HCT116 (cell line): ENCODE measurements around the gene RYR3. TPM values are rescaled to one million over a fixed set of nuclear protein-coding genes. Genes with fewer than 3 reads are reported as not detected.

Experiments
- ATAC-seq: fragments of 200-7000 bp; cut with Tn5 transposase; 2 replicates; pipeline ENCODE4 v1.9.1; 2020; ENCODE audit warnings: mild to moderate bottlenecking, moderate library complexity
- BruUV-seq: library from RNA; stranded (reverse); fragments of 400-500 nt; replicated peaks from 2 replicates; lab custom pipeline; 2021; lab: Mats Ljungman, UMichigan
- CTCF ChIA-PET: fragments of 300-600 bp; sonication (Branson Sonifier 250); formaldehyde crosslinking; loops from one replicate; lab custom pipeline; 2021; ENCODE audit warnings: antibody characterized with exemption; lab: Charles Lee
- POLR2A ChIA-PET: fragments of 300-600, 350-600 bp; sonication (Branson Sonifier 250); formaldehyde crosslinking; loops from one replicate; lab custom pipeline; 2021; ENCODE audit warnings: antibody characterized with exemption; lab: Charles Lee
- RAD21 ChIA-PET, 2 experiments: fragments of 300-600 bp; sonication (Branson Sonifier 250); formaldehyde crosslinking; loops; one replicate each; lab custom pipeline; 2023; ENCODE audit warnings: low total read pairs in 2 of 2; ENCODE audit not compliant: uncharacterized antibody in 2 of 2, unreplicated experiment in 2 of 2, low non-redundant PET in 1 of 2; lab: Charles Lee
- DNase-seq: peaks from one replicate; pipeline ENCODE4 v3.0.0-alpha.2; 2010; ENCODE audit warnings: low read depth, low spot score
- H2AFZ ChIP-seq: fragments of 200-600 bp; shearing (Covaris generic), sonication (generic); 2 replicates; pipeline ENCODE4 v1.6.1; 2017; ENCODE audit warnings: low read depth, mixed run types, mixed read lengths, antibody characterized with exemption, low read length; ENCODE audit not compliant: poor library complexity, severe bottlenecking
- H3K27ac ChIP-seq: 2 replicates; pipeline ENCODE4 v1.5.1; 2012; ENCODE audit warnings: low read depth, low read length
- H3K27me3 ChIP-seq: fragments of 200-600 bp; sonication (generic); 2 replicates; pipeline ENCODE4 v1.6.1; 2016; ENCODE audit warnings: mixed run types, low read length, mixed read lengths; ENCODE audit not compliant: insufficient read depth
- H3K36me3 ChIP-seq, 2 experiments: fragments of 200-500 bp in 1 of 2; fragments of 200-600 bp in 1 of 2; sonication (Bioruptor generic) in 1 of 2; sonication (generic) in 1 of 2; 2 replicates each; pipeline versions ENCODE4 v1.5.1 to v1.6.1; 2014 to 2016; ENCODE audit warnings: low read length in 2 of 2, inconsistent platforms in 1 of 2, mixed read lengths in 1 of 2, mixed run types in 1 of 2; ENCODE audit not compliant: insufficient read depth in 2 of 2, control insufficient read depth in 1 of 2
- H3K4me1 ChIP-seq, 2 experiments: fragments of 200-600 bp in 1 of 2; sonication (generic) in 1 of 2; 2 replicates each; pipeline versions ENCODE4 v1.5.1 to v1.6.1; 2012 to 2017; ENCODE audit warnings: low read length in 2 of 2, inconsistent platforms in 1 of 2, mild to moderate bottlenecking in 1 of 2, mixed read lengths in 1 of 2, mixed run types in 1 of 2, moderate library complexity in 1 of 2; ENCODE audit not compliant: insufficient read depth in 2 of 2, control insufficient read depth in 1 of 2
- H3K4me2 ChIP-seq: fragments of 200-600 bp; sonication (generic); 2 replicates; pipeline ENCODE4 v1.6.1; 2017; ENCODE audit warnings: mixed run types, low read length, mixed read lengths
- H3K4me3 ChIP-seq, 2 experiments: fragments of 200-600 bp in 1 of 2; sonication (generic) in 1 of 2; replicated peaks in 1 of 2; 2 replicates each; pipeline ENCODE4 v1.5.1; 2011 to 2016; ENCODE audit warnings: low read length in 2 of 2, control low read depth in 1 of 2, low read depth in 1 of 2, mild to moderate bottlenecking in 1 of 2, mixed read lengths in 1 of 2, mixed run types in 1 of 2
- H3K79me2 ChIP-seq: fragments of 200-600 bp; sonication (generic); 2 replicates; pipeline ENCODE4 v1.6.1; 2017; ENCODE audit warnings: mild to moderate bottlenecking, mixed run types, low read length, moderate library complexity, mixed read lengths; ENCODE audit not compliant: insufficient read depth
- H3K9ac ChIP-seq: fragments of 200-600 bp; sonication (generic); 2 replicates; pipeline ENCODE4 v1.6.1; 2016; ENCODE audit warnings: low read length, mixed read lengths
- H3K9me2 ChIP-seq: fragments of 200-600 bp; sonication (generic), shearing (Covaris generic); 2 replicates; pipeline ENCODE4 v1.6.1; 2017; ENCODE audit warnings: mixed run types, mild to moderate bottlenecking, moderate library complexity; ENCODE audit not compliant: insufficient read depth
- H3K9me3 ChIP-seq, 2 experiments: fragments of 200-500 bp in 1 of 2; fragments of 200-600 bp in 1 of 2; sonication (Bioruptor generic) in 1 of 2; sonication (generic) in 1 of 2; 2 replicates each; pipeline ENCODE4 v1.6.1; 2014 to 2017; ENCODE audit warnings: low read length in 2 of 2, mixed read lengths in 2 of 2, inconsistent platforms in 1 of 2, low read depth in 1 of 2, mild to moderate bottlenecking in 1 of 2, mixed run types in 1 of 2, moderate library complexity in 1 of 2; ENCODE audit not compliant: control insufficient read depth in 1 of 2, insufficient read depth in 1 of 2
- H4K20me1 ChIP-seq: fragments of 200-600 bp; sonication (generic), shearing (Covaris generic); 2 replicates; pipeline ENCODE4 v1.6.1; 2017; ENCODE audit warnings: mixed run types, mild to moderate bottlenecking, moderate library complexity; ENCODE audit not compliant: insufficient read depth
- CBX3 ChIP-seq: IDR thresholded peaks from 2 replicates; pipeline ENCODE4 v1.6.1; 2012; ENCODE audit warnings: low read depth
- CEBPB ChIP-seq: IDR thresholded peaks from 2 replicates; pipeline ENCODE4 v1.6.1; 2012; ENCODE audit warnings: low read depth
- CTCF ChIP-seq, 3 experiments: fragments of 200-600 bp in 1 of 3; sonication (generic) in 1 of 3; IDR thresholded peaks in 2 of 3; conservative IDR thresholded peaks in 1 of 3; 2 replicates each; pipeline ENCODE4 v1.5.1; 2012 to 2017; ENCODE audit warnings: low read depth in 2 of 3, low read length in 2 of 3, antibody characterized with exemption in 1 of 3, borderline replicate concordance in 1 of 3, control low read depth in 1 of 3, mild to moderate bottlenecking in 1 of 3, mixed read lengths in 1 of 3, mixed run types in 1 of 3, moderate library complexity in 1 of 3; ENCODE audit not compliant: insufficient read depth in 1 of 3
- EZH2 ChIP-seq: fragments of 200-600 bp; sonication (generic); IDR thresholded peaks from 2 replicates; pipeline ENCODE4 v1.6.1; 2017; ENCODE audit warnings: antibody characterized with exemption, mixed run types
- EZH2phosphoT487 ChIP-seq: fragments of 200-600 bp; IDR thresholded peaks from 2 replicates; pipeline ENCODE4 v1.6.1; 2018; ENCODE audit warnings: antibody characterized with exemption, borderline replicate concordance
- JUND ChIP-seq: IDR thresholded peaks from 2 replicates; pipeline ENCODE4 v1.6.1; 2012
- POLR2A ChIP-seq: IDR thresholded peaks from 2 replicates; pipeline ENCODE4 v1.7.0; 2011; ENCODE audit warnings: borderline replicate concordance; ENCODE audit not compliant: insufficient read depth, insufficient read length; ENCODE audit errors: extremely low read depth
- POLR2AphosphoS5 ChIP-seq: IDR thresholded peaks from 2 replicates; pipeline ENCODE4 v1.6.1; 2011; ENCODE audit warnings: mild to moderate bottlenecking, low read depth, low read length, moderate library complexity
- SIN3A ChIP-seq: IDR thresholded peaks from 2 replicates; pipeline ENCODE4 v1.6.1; 2012; ENCODE audit warnings: low read depth
- TCF7L2 ChIP-seq: IDR thresholded peaks from 2 replicates; pipeline ENCODE4 v1.7.0; 2011; ENCODE audit warnings: borderline replicate concordance, inconsistent platforms; ENCODE audit not compliant: insufficient read depth, insufficient read length; ENCODE audit errors: extremely low read depth
- ZNF274 ChIP-seq: fragments of 200-500 bp; sonication (Bioruptor generic); IDR thresholded peaks from 2 replicates; pipeline ENCODE4 v1.6.1; 2014; ENCODE audit warnings: mild to moderate bottlenecking, low read depth, low read length, inconsistent platforms
- intact Hi-C: fragments of 100-400 bp; cut with micrococcal nuclease; formaldehyde crosslinking; loops from 2 replicates; pipeline ENCODE4 v1.10.0; 2022
- total RNA-seq: library from RNA; stranded (reverse); gene quantifications from one replicate; pipeline ENCODE4 v1.2.1, GENCODE V29; 2021; ENCODE audit not compliant: unreplicated experiment

RYR3 gene
- total RNA-seq, 1 experiment from 2014 or later: not detected

GRCh38 chr15:33396475-33396874, 85.7 kb downstream of the RYR3 start:
- Histone ChIP-seq H2AFZ (no peak overlapping the region), H3K9me2 (no peaks in the 10 kb centered on the region), H3K79me2 (no peaks in the 10 kb centered on the region), H3K4me3 (no peak overlapping the region), H3K4me2 (no peak overlapping the region), H3K9ac (no peak overlapping the region), H3K9me3 (no peaks in the 10 kb centered on the region), H3K36me3 (no peaks in the 10 kb centered on the region), H3K27me3 (peaks cover 84% of the 10 kb centered on the region), H3K27ac (no peak overlapping the region), H3K4me1 (no peaks in the 10 kb centered on the region), H4K20me1 (no peaks in the 10 kb centered on the region)
- BruUV-seq: no TSS peak
- POLR2A ChIA-PET: no interaction called here
- intact Hi-C loops: no loop called here
- DNase-seq: no peak
- ATAC-seq: no peak
- CTCF ChIA-PET: no interaction called here
- TF ChIP-seq CTCF (IDR thresholded peaks at IDR 0.05 in 2 of 3, conservative IDR thresholded peaks at IDR 0.05 in 1 of 3; ENCODE audit: borderline replicate concordance in 1 of 3, insufficient read depth in 1 of 3, low read depth in 2 of 3, low read length in 2 of 3): no peak
- no peak for TF ChIP-seq JUND
- no peak for TF ChIP-seq EZH2phosphoT487
- no peak for TF ChIP-seq POLR2A
- no peak for TF ChIP-seq CEBPB
- TF ChIP-seq TCF7L2: no peak
- no peak for TF ChIP-seq EZH2
- no peak for TF ChIP-seq ZNF274
- TF ChIP-seq SIN3A: no peak
- no peak for TF ChIP-seq POLR2AphosphoS5
- no peak for TF ChIP-seq CBX3
- RAD21 ChIA-PET: no interaction called here
